Liver (tissue), 9 donors: ENCODE results near the gene ZGRF1. TPM values are rescaled to one million over a fixed set of nuclear protein-coding genes. Genes with fewer than 3 reads are reported as not detected.
"Not testable (repeated sequence)": the region's sequence is repeated elsewhere in the genome, so short reads cannot be mapped to it uniquely, and the experiment has no call there.

Experiments
- DNase-seq: peaks from one replicate; pipeline ENCODE4 v3.0.0-alpha.2; 2017; ENCODE audit warnings: low spot score
- H3K27ac ChIP-seq, 2 donors: one replicate each; pipeline ENCODE4 v1.7.0; 2013; ENCODE audit warnings: inconsistent platforms in 2 of 2, low read length in 2 of 2, control low read depth in 1 of 2, low read depth in 1 of 2, mild to moderate bottlenecking in 1 of 2
- H3K27me3 ChIP-seq, 4 donors: one replicate each; pipeline versions ENCODE4 v1.6.1 to v1.7.0; 2013; ENCODE audit warnings: low read length in 3 of 4, inconsistent platforms in 1 of 4, mild to moderate bottlenecking in 1 of 4, moderate library complexity in 1 of 4; ENCODE audit not compliant: control insufficient read depth in 4 of 4, insufficient read depth in 4 of 4
- H3K36me3 ChIP-seq, 4 donors: one replicate each; pipeline versions ENCODE4 v1.6.1 to v1.7.0; 2013; ENCODE audit warnings: low read length in 3 of 4, mild to moderate bottlenecking in 3 of 4, low read depth in 1 of 4, moderate library complexity in 1 of 4; ENCODE audit not compliant: control insufficient read depth in 4 of 4, insufficient read depth in 3 of 4
- H3K4me1 ChIP-seq, 4 donors: one replicate each; pipeline versions ENCODE4 v1.6.1 to v1.7.0; 2013; ENCODE audit warnings: low read length in 3 of 4, mild to moderate bottlenecking in 3 of 4, moderate library complexity in 1 of 4; ENCODE audit not compliant: control insufficient read depth in 4 of 4, insufficient read depth in 4 of 4
- H3K4me3 ChIP-seq, 3 donors: one replicate each; pipeline versions ENCODE4 v1.6.1 to v1.7.0; 2013; ENCODE audit warnings: low read length in 3 of 3, control low read depth in 1 of 3, low read depth in 1 of 3, mild to moderate bottlenecking in 1 of 3
- H3K9ac ChIP-seq, 2 donors: one replicate each; pipeline ENCODE4 v1.7.0; 2013; ENCODE audit warnings: low read length in 2 of 2, mild to moderate bottlenecking in 2 of 2, moderate library complexity in 2 of 2, control low read depth in 1 of 2, low read depth in 1 of 2
- H3K9me3 ChIP-seq, 4 donors: one replicate each; pipeline versions ENCODE4 v1.6.1 to v1.7.0; 2013; ENCODE audit warnings: low read length in 3 of 4; ENCODE audit not compliant: control insufficient read depth in 4 of 4
- EGR1 ChIP-seq, 2 donors: IDR thresholded peaks; 2 replicates each; pipeline ENCODE4 v1.6.1; 2016 to 2018; ENCODE audit warnings: antibody characterized with exemption in 2 of 2, low read depth in 2 of 2
- FOXA2 ChIP-seq: IDR thresholded peaks from 2 replicates; pipeline ENCODE4 v1.6.1; 2016; ENCODE audit warnings: antibody characterized with exemption
- GABPA ChIP-seq, 2 donors: IDR thresholded peaks in 1 of 2; conservative IDR thresholded peaks in 1 of 2; 2 replicates each; pipeline ENCODE4 v1.6.1; 2016; ENCODE audit warnings: antibody characterized with exemption in 2 of 2, mild to moderate bottlenecking in 1 of 2, moderate library complexity in 1 of 2
- HNF4G ChIP-seq: IDR thresholded peaks from 2 replicates; pipeline ENCODE4 v1.6.1; 2016; ENCODE audit warnings: antibody characterized with exemption
- JUND ChIP-seq, 2 donors: IDR thresholded peaks; 2 replicates each; pipeline ENCODE4 v1.6.1; 2016; ENCODE audit warnings: antibody characterized with exemption in 2 of 2
- NR2F2 ChIP-seq: IDR thresholded peaks from 2 replicates; pipeline ENCODE4 v1.6.1; 2016; ENCODE audit warnings: antibody characterized with exemption
- REST ChIP-seq: IDR thresholded peaks from 2 replicates; pipeline ENCODE4 v1.6.1; 2016; ENCODE audit warnings: antibody characterized with exemption, mild to moderate bottlenecking
- RXRA ChIP-seq, 2 donors: IDR thresholded peaks; 2 replicates each; pipeline ENCODE4 v1.6.1; 2017 to 2018; ENCODE audit warnings: antibody characterized with exemption in 2 of 2, mild to moderate bottlenecking in 1 of 2
- SP1 ChIP-seq: IDR thresholded peaks from 2 replicates; pipeline ENCODE4 v1.6.1; 2018; ENCODE audit warnings: antibody characterized with exemption, mild to moderate bottlenecking
- TAF1 ChIP-seq: conservative IDR thresholded peaks from 2 replicates; pipeline ENCODE4 v1.6.1; 2016; ENCODE audit warnings: antibody characterized with exemption, mild to moderate bottlenecking
- ZBTB33 ChIP-seq: IDR thresholded peaks from 2 replicates; pipeline ENCODE4 v1.6.1; 2016; ENCODE audit warnings: antibody characterized with exemption
- WGBS: extraction: QIAGEN DNeasy Blood & Tissue Kit; methylation state at CpG from one replicate; pipeline ENCODE4 v1.1.7; 2013; 5-methylcytosine and 5-hydroxymethylcytosine counted together
- polyA plus RNA-seq, 2 donors: library from polyadenylated mRNA; stranded (reverse) in 1 of 2; unstranded in 1 of 2; fragments of 200-250 nt in 1 of 2; fragments of >200 nt in 1 of 2; fragmentation: Nextera tagmentation in 1 of 2; extraction: Ambion mirVana in 1 of 2; gene quantifications; one replicate each; pipeline versions ENCODE4 v1.2.1 to v1.2.3, GENCODE V29; 2013 to 2015
- total RNA-seq, 2 donors: library from RNA; depleted of rRNA; stranded (reverse); fragments of >200 nt; gene quantifications; one replicate each; pipeline ENCODE4 v1.2.3, GENCODE V29; 2014
- donor health status: healthy.
- donor health status: healthy.
- donor health status: healthy.
- donor health status: healthy.
- donor health status: healthy.

Gene ZGRF1
- total and polyA plus RNA-seq, 4 donors: 0.38 to 12.7 (median 2.1) TPM

GRCh38 chr4:112668131-112668530 is 31.4 kb upstream of the ZGRF1 start:
- no peak overlapping the region for H3K4me3 ChIP-seq
- no peaks in the 10 kb centered on the region for H3K27me3 ChIP-seq
- H3K36me3 ChIP-seq: peaks cover 0 to 3% (median 0%) of the 10 kb centered on the region in 4 donors
- no peak overlapping the region for H3K9ac ChIP-seq
- no peak for TF ChIP-seq NR2F2
- TF ChIP-seq GABPA (IDR thresholded peaks at IDR 0.05 in 1 of 2, conservative IDR thresholded peaks at IDR 0.05 in 1 of 2): no peak
- no peak for TF ChIP-seq ZBTB33
- TF ChIP-seq RXRA (IDR thresholded peaks at IDR 0.05): no peak
- TF ChIP-seq HNF4G: no peak
- TF ChIP-seq TAF1: no peak
- DNase-seq: no peak
- no peak overlapping the region for H3K27ac ChIP-seq
- no peaks in the 10 kb centered on the region for H3K4me1 ChIP-seq
- 90% methylated on average over 3 of the region's 3 CpGs for WGBS
- H3K9me3 ChIP-seq: no peaks in the 10 kb centered on the region

- no peak for DNase-seq
- Histone ChIP-seq H3K27ac (no peak overlapping the region), H3K4me1 (no peaks in the 10 kb centered on the region), H3K4me3 (no peak overlapping the region), H3K9ac (no peak overlapping the region), H3K9me3 (no peaks in the 10 kb centered on the region), H3K27me3 (no peaks in the 10 kb centered on the region), H3K36me3 (peaks cover 0 to 3% (median under 1%) of the 10 kb centered on the region in 4 donors)
- TF ChIP-seq EGR1 (IDR thresholded peaks at IDR 0.05; ENCODE audit: low read depth in 2 of 2) (no peak), FOXA2 (no peak), SP1 (no peak), REST (no peak), JUND (IDR thresholded peaks at IDR 0.05) (no peak)
- WGBS: 94% methylated on average over 2 of the region's 2 CpGs
These were observed 27.9 kb upstream of the ZGRF1 start for GRCh38 chr4:112664611-112665010.

- H3K9ac ChIP-seq, H3K27me3 ChIP-seq, H3K4me1 ChIP-seq, H3K9me3 ChIP-seq, H3K4me3 ChIP-seq, H3K27ac ChIP-seq, DNase-seq: not testable (repeated sequence)
- peaks cover 6 to 53% (median 45%) of the 10 kb centered on the region in 4 donors for H3K36me3 ChIP-seq
- WGBS: 97% methylated on average over 5 of the region's 5 CpGs
These were observed 19.4 kb upstream of the ZGRF1 start for GRCh38 chr4:112656115-112656514.
